GM21423 (cell line): ENCODE measurements around the gene TRAPPC5.

Source experiments
- ATAC-seq: cut with Tn5 transposase; IDR thresholded peaks from one replicate; pipeline ENCODE4 v1.9.1; 2021; ENCODE audit warnings: mild to moderate bottlenecking, moderate library complexity; ENCODE audit not compliant: unreplicated experiment

Gene TRAPPC5

GRCh38 chr19:7674010-7675005, 6.3 kb upstream of the TRAPPC5 start:
- ATAC-seq: no peak

GRCh38 chr19:7676376-7676775, 4.3 kb upstream of the TRAPPC5 start:
- ATAC-seq: no peak

GRCh38 chr19:7676854-7677253, 3.8 kb upstream of the TRAPPC5 start, which contains the start of gene MCEMP1:
Gene MCEMP1, plus strand, starts transcription at chr19:7677090. Its CDS starts 31 bp downstream, at chr19:7677121.
- ATAC-seq: no peak

GRCh38 chr19:7677669-7678311, 2.8 kb upstream of the TRAPPC5 start:
- no peak for ATAC-seq

- ATAC-seq: no peak
Measured at GRCh38 chr19:7678971-7679751, 1.5 kb upstream of the TRAPPC5 start.

- ATAC-seq: no peak
Measured at GRCh38 chr19:7679771-7680605, 645 bp upstream of the TRAPPC5 start.

- ATAC-seq: no peak
Measured at GRCh38 chr19:7681340-7682174, 924 bp downstream of the TRAPPC5 start.

- no peak for ATAC-seq
Measured at GRCh38 chr19:7682175-7682855, 1.7 kb downstream of the TRAPPC5 start.

GRCh38 chr19:7685546-7686445, 5.2 kb downstream of the TRAPPC5 start:
- no peak for ATAC-seq

- no peak for ATAC-seq
Measured at GRCh38 chr19:7687177-7687576, 6.5 kb downstream of the TRAPPC5 start.

GRCh38 chr19:7689165-7689564, 8.5 kb downstream of the TRAPPC5 start:
- no peak for ATAC-seq

GRCh38 chr19:7690779-7691258, 10.2 kb downstream of the TRAPPC5 start:
- ATAC-seq: no peak

- no peak for ATAC-seq
Measured at GRCh38 chr19:7691497-7691896, 10.9 kb downstream of the TRAPPC5 start.

- no peak for ATAC-seq
Measured at GRCh38 chr19:7692417-7693088, 11.9 kb downstream of the TRAPPC5 start.

GRCh38 chr19:7694499-7694898, 13.9 kb downstream of the TRAPPC5 start:
- ATAC-seq: no peak

- ATAC-seq: no peak
Measured at GRCh38 chr19:7697721-7698287, 17.2 kb downstream of the TRAPPC5 start.

GRCh38 chr19:7698583-7698982, 17.9 kb downstream of the TRAPPC5 start:
- ATAC-seq: no peak
